Lung (tissue), 12 donors: ENCODE results near the gene VSX1. TPM values are rescaled to one million over a fixed set of nuclear protein-coding genes. Genes with fewer than 3 reads are reported as not detected.

Experiments
- ATAC-seq: fragments of 200-7000 bp; cut with Tn5 transposase; one replicate; pipeline ENCODE4 v1.9.1; 2020; ENCODE audit warnings: moderate number of reproducible peaks; ENCODE audit not compliant: insufficient read depth, low FRiP score
- DNase-seq, 3 donors: peaks; one replicate each; pipeline ENCODE4 v3.0.0-alpha.2; 2013 to 2017
- H3K27ac ChIP-seq, 2 donors: one replicate each; pipeline ENCODE4 v1.5.1; 2013; ENCODE audit warnings: mild to moderate bottlenecking in 2 of 2, moderate library complexity in 2 of 2, control low read depth in 1 of 2, inconsistent platforms in 1 of 2, low read depth in 1 of 2, low read length in 1 of 2
- H3K27me3 ChIP-seq, 3 donors: one replicate each; pipeline ENCODE4 v1.5.1; 2013; ENCODE audit warnings: low read length in 2 of 3; ENCODE audit not compliant: control insufficient read depth in 3 of 3, insufficient read depth in 3 of 3
- H3K36me3 ChIP-seq, 4 donors: one replicate each; pipeline ENCODE4 v1.5.1; 2013; ENCODE audit warnings: low read length in 4 of 4, mild to moderate bottlenecking in 1 of 4, moderate library complexity in 1 of 4; ENCODE audit not compliant: control insufficient read depth in 4 of 4, insufficient read depth in 4 of 4
- H3K4me1 ChIP-seq, 5 donors: one replicate each; pipeline ENCODE4 v1.5.1; 2013; ENCODE audit warnings: low read length in 5 of 5, mild to moderate bottlenecking in 2 of 5, moderate library complexity in 1 of 5; ENCODE audit not compliant: control insufficient read depth in 5 of 5, insufficient read depth in 5 of 5
- H3K4me3 ChIP-seq: one replicate; pipeline ENCODE4 v1.5.1; 2013; ENCODE audit warnings: mild to moderate bottlenecking, control low read depth, moderate library complexity
- H3K9ac ChIP-seq, 2 donors: one replicate each; pipeline ENCODE4 v1.5.1; 2013; ENCODE audit warnings: low read length in 2 of 2, control low read depth in 1 of 2; ENCODE audit not compliant: insufficient read depth in 1 of 2
- H3K9me3 ChIP-seq, 4 donors: one replicate each; pipeline ENCODE4 v1.5.1; 2013; ENCODE audit warnings: low read length in 3 of 4, mild to moderate bottlenecking in 1 of 4, moderate library complexity in 1 of 4; ENCODE audit not compliant: control insufficient read depth in 4 of 4, insufficient read depth in 3 of 4
- CTCF ChIP-seq: IDR thresholded peaks from 2 replicates; pipeline ENCODE4 v1.5.1; 2012; ENCODE audit warnings: mild to moderate bottlenecking; ENCODE audit errors: control extremely low read depth, extremely low read depth
- WGBS, 2 donors: extraction: QIAGEN DNeasy Blood & Tissue Kit; methylation state at CpG; one replicate each; pipeline ENCODE4 v1.1.7; 2013; 5-methylcytosine and 5-hydroxymethylcytosine counted together
- polyA plus RNA-seq, 2 donors: library from polyadenylated mRNA; stranded (reverse); fragments of 200-250 nt; gene quantifications; one replicate each; pipeline ENCODE4 v1.2.1, GENCODE V29; 2013
- total RNA-seq, 2 donors: library from RNA; depleted of rRNA in 1 of 2; stranded (reverse); fragments of >200 nt in 1 of 2; gene quantifications; one replicate each; pipeline ENCODE4 v1.2.1, GENCODE V29; 2014 to 2021
- donor health status: control.
- donor health status: control.
- donor health status: Bipolar disorder and iron deficiency.
- donor health status: healthy.
- donor health status: DM: yes; HTN: yes; CAD: no.

The VSX1 gene
- total and polyA plus RNA-seq, 4 donors = not detected

GRCh38 chr20:25054096-25054820, 27.7 kb downstream of the VSX1 start:
- DNase-seq = peak in 1 of 3 donors; percentile 11
- Histone ChIP-seq H3K36me3 (peaks cover 0 to 7% (median 2%) of the 10 kb centered on the region in 4 donors), H3K27me3 (no peaks in the 10 kb centered on the region), H3K27ac (peak overlapping the region; percentile 82 to 97), H3K4me3 (no peak overlapping the region), H3K9ac (peak overlapping the region in 1 of 2 donors; percentile 30), H3K4me1 (peaks cover 29 to 57% (median 50%) of the 10 kb centered on the region in 5 donors), H3K9me3 (no peaks in the 10 kb centered on the region)
- WGBS, 2 donors = 65 to 69% methylated on average over 3 of the region's 3 CpGs
- TF ChIP-seq CTCF = no peak
- ATAC-seq = no peak

- no peaks in the 10 kb centered on the region for H3K9me3 ChIP-seq
- no peaks in the 10 kb centered on the region for H3K27me3 ChIP-seq
- no peak for TF ChIP-seq CTCF
- DNase-seq = peak; percentile 71 to 94 (median 94)
- H3K4me1 ChIP-seq = peaks cover 29 to 53% (median 49%) of the 10 kb centered on the region in 5 donors
- H3K36me3 ChIP-seq = peaks cover 0 to 7% (median 2%) of the 10 kb centered on the region in 4 donors
- H3K9ac ChIP-seq = peak overlapping the region in 1 of 2 donors; percentile 30
- ATAC-seq = no peak
- H3K27ac ChIP-seq = peak overlapping the region; percentile 82 to 97
- no peak overlapping the region for H3K4me3 ChIP-seq
- WGBS, 2 donors = 26 to 28% methylated on average over 11 of the region's 11 CpGs
Measured at GRCh38 chr20:25053255-25054031, 28.5 kb downstream of the VSX1 start.

GRCh38 chr20:25052255-25053194, 29.4 kb downstream of the VSX1 start:
- ATAC-seq (no peak), DNase-seq (peak; percentile 81 to 96 (median 92))
- no peak for TF ChIP-seq CTCF
- Histone ChIP-seq H3K36me3 (peaks cover 0 to 9% (median 2%) of the 10 kb centered on the region in 4 donors), H3K27ac (peak overlapping the region; percentile 71 to 97), H3K9me3 (no peaks in the 10 kb centered on the region), H3K27me3 (no peaks in the 10 kb centered on the region), H3K9ac (peak overlapping the region in 1 of 2 donors; percentile 54), H3K4me3 (no peak overlapping the region), H3K4me1 (peaks cover 29 to 54% (median 53%) of the 10 kb centered on the region in 5 donors)
- 69 to 83% methylated on average over 16 of the region's 16 CpGs for WGBS, 2 donors
